HepG2 (cell line): ENCODE results near the gene AQP7.

ENCODE experiments used
- AGO1 ChIP-seq: fragments of 200-400 bp; formaldehyde crosslinking; IDR thresholded peaks from 2 replicates; pipeline ENCODE4 v1.6.1; 2017; ENCODE audit warnings: mild to moderate bottlenecking, low read depth, low read length, moderate library complexity; ENCODE audit not compliant: poor library complexity, severe bottlenecking
- CTCF ChIP-seq: sonication (generic); formaldehyde crosslinking; IDR thresholded peaks from 2 replicates; pipeline ENCODE4 v1.5.0; 2020; ENCODE audit warnings: mild to moderate bottlenecking, missing genetic modification reagents, moderate library complexity
- EP300 ChIP-seq, 3 experiments: sonication (generic) in 1 of 3; formaldehyde crosslinking in 1 of 3; IDR thresholded peaks; 2 replicates each; pipeline versions ENCODE4 v1.5.1 to v1.6.1; 2011 to 2020; ENCODE audit warnings: low read depth in 2 of 3, low read length in 2 of 3, borderline replicate concordance in 1 of 3, improper control_type of control experiment in 1 of 3, mild to moderate bottlenecking in 1 of 3, missing genetic modification reagents in 1 of 3, moderate library complexity in 1 of 3
- KDM4B ChIP-seq: sonication (generic); formaldehyde crosslinking; IDR thresholded peaks from 2 replicates; pipeline ENCODE4 v1.4.0; 2020; ENCODE audit warnings: missing genetic modification reagents
- MXI1 ChIP-seq: IDR thresholded peaks from 3 replicates; pipeline ENCODE4 v1.6.1; 2012; ENCODE audit warnings: low read depth, low read length, inconsistent platforms, borderline replicate concordance
- NR1H2 ChIP-seq: sonication (generic); formaldehyde crosslinking; IDR thresholded peaks from 2 replicates; pipeline ENCODE4 v1.8.1; 2022; ENCODE audit warnings: low read depth, missing genetic modification reagents, borderline replicate concordance
- PCBP1 ChIP-seq: fragments of 200-400 bp; formaldehyde crosslinking; IDR thresholded peaks from 2 replicates; pipeline ENCODE4 v1.6.1; 2017; ENCODE audit warnings: mild to moderate bottlenecking, low read depth, low read length, borderline replicate concordance
- ZNF530 ChIP-seq: sonication (generic); formaldehyde crosslinking; IDR thresholded peaks from 2 replicates; pipeline ENCODE4 v1.5.0; 2020; ENCODE audit warnings: low read depth, mild to moderate bottlenecking, missing genetic modification reagents
- ZNF615 ChIP-seq: sonication (generic); formaldehyde crosslinking; IDR thresholded peaks from 2 replicates; pipeline ENCODE4 v1.5.0; 2020; ENCODE audit warnings: mild to moderate bottlenecking, missing genetic modification reagents, borderline replicate concordance
- ZNF749 ChIP-seq: sonication (generic); formaldehyde crosslinking; IDR thresholded peaks from 2 replicates; pipeline ENCODE4 v1.8.0; 2022; ENCODE audit warnings: mild to moderate bottlenecking, missing genetic modification reagents, moderate library complexity, borderline replicate concordance
- ZNF850 ChIP-seq: sonication (generic); formaldehyde crosslinking; conservative IDR thresholded peaks from 2 replicates; pipeline ENCODE4 v1.9.0; 2021; ENCODE audit warnings: mild to moderate bottlenecking, missing genetic modification reagents

GRCh38 chr9:33433871-33434270, 31.5 kb upstream of the AQP7 start:
- TF ChIP-seq ZNF749 (CRISPR knock-in tag) (no peak), EP300 (IDR thresholded peaks at IDR 0.05; ENCODE audit: low read depth in 2 of 2, low read length in 2 of 2) (no peak), EP300 (CRISPR knock-in tag; IDR thresholded peaks at IDR 0.05; ENCODE audit: borderline replicate concordance) (no peak), ZNF615 (CRISPR knock-in tag) (no peak), KDM4B (no peak), CTCF (CRISPR knock-in tag) (no peak), AGO1 (no peak), PCBP1 (no peak), MXI1 (no peak), ZNF530 (CRISPR knock-in tag) (no peak), NR1H2 (no peak), ZNF850 (CRISPR knock-in tag) (no peak)
